HCT116 (cell line): ENCODE results near the gene EXOC5. TPM values are rescaled to one million over a fixed set of nuclear protein-coding genes. Genes with fewer than 3 reads are reported as not detected.

Source experiments
- ATAC-seq: fragments of 200-7000 bp; cut with Tn5 transposase; 2 replicates; pipeline ENCODE4 v1.9.1; 2020; ENCODE audit warnings: mild to moderate bottlenecking, moderate library complexity
- BruUV-seq: library from RNA; stranded (reverse); fragments of 400-500 nt; replicated peaks from 2 replicates; lab custom pipeline; 2021; lab: Mats Ljungman, UMichigan
- CTCF ChIA-PET: fragments of 300-600 bp; sonication (Branson Sonifier 250); formaldehyde crosslinking; loops from one replicate; lab custom pipeline; 2021; ENCODE audit warnings: antibody characterized with exemption; lab: Charles Lee
- POLR2A ChIA-PET: fragments of 300-600, 350-600 bp; sonication (Branson Sonifier 250); formaldehyde crosslinking; loops from one replicate; lab custom pipeline; 2021; ENCODE audit warnings: antibody characterized with exemption; lab: Charles Lee
- RAD21 ChIA-PET, 2 experiments: fragments of 300-600 bp; sonication (Branson Sonifier 250); formaldehyde crosslinking; loops; one replicate each; lab custom pipeline; 2023; ENCODE audit warnings: low total read pairs in 2 of 2; ENCODE audit not compliant: uncharacterized antibody in 2 of 2, unreplicated experiment in 2 of 2, low non-redundant PET in 1 of 2; lab: Charles Lee
- DNase-seq: peaks from one replicate; pipeline ENCODE4 v3.0.0-alpha.2; 2010; ENCODE audit warnings: low read depth, low spot score
- H2AFZ ChIP-seq: fragments of 200-600 bp; shearing (Covaris generic), sonication (generic); 2 replicates; pipeline ENCODE4 v1.6.1; 2017; ENCODE audit warnings: low read depth, mixed run types, mixed read lengths, antibody characterized with exemption, low read length; ENCODE audit not compliant: poor library complexity, severe bottlenecking
- H3K27ac ChIP-seq: 2 replicates; pipeline ENCODE4 v1.5.1; 2012; ENCODE audit warnings: low read depth, low read length
- H3K27me3 ChIP-seq: fragments of 200-600 bp; sonication (generic); 2 replicates; pipeline ENCODE4 v1.6.1; 2016; ENCODE audit warnings: mixed run types, low read length, mixed read lengths; ENCODE audit not compliant: insufficient read depth
- H3K36me3 ChIP-seq, 2 experiments: fragments of 200-500 bp in 1 of 2; fragments of 200-600 bp in 1 of 2; sonication (Bioruptor generic) in 1 of 2; sonication (generic) in 1 of 2; 2 replicates each; pipeline versions ENCODE4 v1.5.1 to v1.6.1; 2014 to 2016; ENCODE audit warnings: low read length in 2 of 2, inconsistent platforms in 1 of 2, mixed read lengths in 1 of 2, mixed run types in 1 of 2; ENCODE audit not compliant: insufficient read depth in 2 of 2, control insufficient read depth in 1 of 2
- H3K4me1 ChIP-seq, 2 experiments: fragments of 200-600 bp in 1 of 2; sonication (generic) in 1 of 2; 2 replicates each; pipeline versions ENCODE4 v1.5.1 to v1.6.1; 2012 to 2017; ENCODE audit warnings: low read length in 2 of 2, inconsistent platforms in 1 of 2, mild to moderate bottlenecking in 1 of 2, mixed read lengths in 1 of 2, mixed run types in 1 of 2, moderate library complexity in 1 of 2; ENCODE audit not compliant: insufficient read depth in 2 of 2, control insufficient read depth in 1 of 2
- H3K4me2 ChIP-seq: fragments of 200-600 bp; sonication (generic); 2 replicates; pipeline ENCODE4 v1.6.1; 2017; ENCODE audit warnings: mixed run types, low read length, mixed read lengths
- H3K4me3 ChIP-seq, 2 experiments: fragments of 200-600 bp in 1 of 2; sonication (generic) in 1 of 2; replicated peaks in 1 of 2; 2 replicates each; pipeline ENCODE4 v1.5.1; 2011 to 2016; ENCODE audit warnings: low read length in 2 of 2, control low read depth in 1 of 2, low read depth in 1 of 2, mild to moderate bottlenecking in 1 of 2, mixed read lengths in 1 of 2, mixed run types in 1 of 2
- H3K79me2 ChIP-seq: fragments of 200-600 bp; sonication (generic); 2 replicates; pipeline ENCODE4 v1.6.1; 2017; ENCODE audit warnings: mild to moderate bottlenecking, mixed run types, low read length, moderate library complexity, mixed read lengths; ENCODE audit not compliant: insufficient read depth
- H3K9ac ChIP-seq: fragments of 200-600 bp; sonication (generic); 2 replicates; pipeline ENCODE4 v1.6.1; 2016; ENCODE audit warnings: low read length, mixed read lengths
- H3K9me2 ChIP-seq: fragments of 200-600 bp; sonication (generic), shearing (Covaris generic); 2 replicates; pipeline ENCODE4 v1.6.1; 2017; ENCODE audit warnings: mixed run types, mild to moderate bottlenecking, moderate library complexity; ENCODE audit not compliant: insufficient read depth
- H3K9me3 ChIP-seq, 2 experiments: fragments of 200-500 bp in 1 of 2; fragments of 200-600 bp in 1 of 2; sonication (Bioruptor generic) in 1 of 2; sonication (generic) in 1 of 2; 2 replicates each; pipeline ENCODE4 v1.6.1; 2014 to 2017; ENCODE audit warnings: low read length in 2 of 2, mixed read lengths in 2 of 2, inconsistent platforms in 1 of 2, low read depth in 1 of 2, mild to moderate bottlenecking in 1 of 2, mixed run types in 1 of 2, moderate library complexity in 1 of 2; ENCODE audit not compliant: control insufficient read depth in 1 of 2, insufficient read depth in 1 of 2
- H4K20me1 ChIP-seq: fragments of 200-600 bp; sonication (generic), shearing (Covaris generic); 2 replicates; pipeline ENCODE4 v1.6.1; 2017; ENCODE audit warnings: mixed run types, mild to moderate bottlenecking, moderate library complexity; ENCODE audit not compliant: insufficient read depth
- CBX3 ChIP-seq: IDR thresholded peaks from 2 replicates; pipeline ENCODE4 v1.6.1; 2012; ENCODE audit warnings: low read depth
- EGR1 ChIP-seq: IDR thresholded peaks from 2 replicates; pipeline ENCODE4 v1.6.1; 2012; ENCODE audit warnings: low read depth
- ELF1 ChIP-seq: IDR thresholded peaks from 2 replicates; pipeline ENCODE4 v1.6.1; 2012; ENCODE audit warnings: low read depth, borderline replicate concordance
- EZH2 ChIP-seq: fragments of 200-600 bp; sonication (generic); IDR thresholded peaks from 2 replicates; pipeline ENCODE4 v1.6.1; 2017; ENCODE audit warnings: antibody characterized with exemption, mixed run types
- EZH2phosphoT487 ChIP-seq: fragments of 200-600 bp; IDR thresholded peaks from 2 replicates; pipeline ENCODE4 v1.6.1; 2018; ENCODE audit warnings: antibody characterized with exemption, borderline replicate concordance
- JUND ChIP-seq: IDR thresholded peaks from 2 replicates; pipeline ENCODE4 v1.6.1; 2012
- POLR2A ChIP-seq: IDR thresholded peaks from 2 replicates; pipeline ENCODE4 v1.7.0; 2011; ENCODE audit warnings: borderline replicate concordance; ENCODE audit not compliant: insufficient read depth, insufficient read length; ENCODE audit errors: extremely low read depth
- POLR2AphosphoS5 ChIP-seq: IDR thresholded peaks from 2 replicates; pipeline ENCODE4 v1.6.1; 2011; ENCODE audit warnings: mild to moderate bottlenecking, low read depth, low read length, moderate library complexity
- RAD21 ChIP-seq: IDR thresholded peaks from 2 replicates; pipeline ENCODE4 v1.6.1; 2012; ENCODE audit warnings: low read depth, mild to moderate bottlenecking
- SIN3A ChIP-seq: IDR thresholded peaks from 2 replicates; pipeline ENCODE4 v1.6.1; 2012; ENCODE audit warnings: low read depth
- SRF ChIP-seq: IDR thresholded peaks from 2 replicates; pipeline ENCODE4 v1.6.1; 2012; ENCODE audit warnings: low read depth
- TCF7L2 ChIP-seq: IDR thresholded peaks from 2 replicates; pipeline ENCODE4 v1.7.0; 2011; ENCODE audit warnings: borderline replicate concordance, inconsistent platforms; ENCODE audit not compliant: insufficient read depth, insufficient read length; ENCODE audit errors: extremely low read depth
- YY1 ChIP-seq: IDR thresholded peaks from 2 replicates; pipeline ENCODE4 v1.6.1; 2011; ENCODE audit warnings: low read length, low read depth, moderate library complexity, mild to moderate bottlenecking; ENCODE audit not compliant: insufficient replicate concordance; ENCODE audit errors: extremely low read depth
- ZFX ChIP-seq: fragments of 450-650 bp; IDR thresholded peaks from 2 replicates; pipeline ENCODE4 v1.6.1; 2017
- ZNF274 ChIP-seq: fragments of 200-500 bp; sonication (Bioruptor generic); IDR thresholded peaks from 2 replicates; pipeline ENCODE4 v1.6.1; 2014; ENCODE audit warnings: mild to moderate bottlenecking, low read depth, low read length, inconsistent platforms
- intact Hi-C: fragments of 100-400 bp; cut with micrococcal nuclease; formaldehyde crosslinking; loops from 2 replicates; pipeline ENCODE4 v1.10.0; 2022
- total RNA-seq: library from RNA; stranded (reverse); gene quantifications from one replicate; pipeline ENCODE4 v1.2.1, GENCODE V29; 2021; ENCODE audit not compliant: unreplicated experiment
- TF ChIP-seq, protein P1 (sequence below): IDR thresholded peaks from 2 replicates; pipeline ENCODE4 v1.6.1; 2012
- TF ChIP-seq, protein P2 (sequence below): IDR thresholded peaks from 2 replicates; pipeline ENCODE4 v1.6.1; 2011; ENCODE audit warnings: mild to moderate bottlenecking, low read length, moderate library complexity; ENCODE audit not compliant: insufficient replicate concordance; ENCODE audit errors: extremely low read depth
- TF ChIP-seq, protein P3 (sequence below): IDR thresholded peaks from 2 replicates; pipeline ENCODE4 v1.6.1; 2012; ENCODE audit warnings: low read depth
- TF ChIP-seq, protein P4 (sequence below): IDR thresholded peaks from 2 replicates; pipeline ENCODE4 v1.6.1; 2012

Gene EXOC5
- total RNA-seq, 1 experiment from 2014 or later: 54.2 TPM

DNA sequence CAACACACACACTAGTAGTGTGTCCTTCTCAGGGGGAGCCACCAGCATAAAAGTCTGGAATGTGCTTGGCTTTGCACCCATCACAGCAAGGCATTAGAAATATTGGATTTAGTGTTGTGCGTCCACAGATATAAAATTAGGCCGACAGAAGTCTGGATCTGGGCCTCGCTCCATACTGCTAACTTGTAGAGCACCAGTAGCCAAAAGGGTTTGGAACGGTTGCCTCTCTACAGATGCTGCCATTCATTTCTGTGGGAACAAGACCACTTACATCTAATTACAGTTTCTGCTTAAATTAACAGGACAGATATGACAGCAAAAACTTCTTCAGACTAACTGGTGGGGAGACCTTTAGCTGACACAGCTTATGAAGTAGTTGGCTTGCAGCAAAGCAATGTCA lies 94.2 kb downstream of the EXOC5 start:
- intact Hi-C loops: loop anchor here (10.0 kb wide), 1 partner anchor 230 kb away; no protein-coding TSS in a partner anchor
- Histone ChIP-seq H3K9me2 (no peaks in the 10 kb centered on the region), H2AFZ (no peak overlapping the region), H3K4me3 (no peak overlapping the region), H3K4me1 (no peaks in the 10 kb centered on the region), H3K27ac (no peak overlapping the region), H4K20me1 (no peaks in the 10 kb centered on the region), H3K9ac (no peak overlapping the region), H3K36me3 (no peaks in the 10 kb centered on the region), H3K9me3 (no peaks in the 10 kb centered on the region), H3K27me3 (peaks cover 14% of the 10 kb centered on the region; the same call in 1 of the 2 replicates), H3K4me2 (no peak overlapping the region), H3K79me2 (no peaks in the 10 kb centered on the region)
- BruUV-seq: no TSS peak
- ChIA-PET POLR2A (no interaction called here), RAD21 (no interaction called here), CTCF (no interaction called here)
- DNase-seq (no peak), ATAC-seq (no peak)
- no peak for TF ChIP-seq TCF7L2
- TF ChIP-seq ZFX: no peak
- TF ChIP-seq EZH2: no peak
- no peak for TF ChIP-seq ELF1
- TF ChIP-seq POLR2A: no peak
- no peak for TF ChIP-seq YY1
- TF ChIP-seq, protein P1, sequence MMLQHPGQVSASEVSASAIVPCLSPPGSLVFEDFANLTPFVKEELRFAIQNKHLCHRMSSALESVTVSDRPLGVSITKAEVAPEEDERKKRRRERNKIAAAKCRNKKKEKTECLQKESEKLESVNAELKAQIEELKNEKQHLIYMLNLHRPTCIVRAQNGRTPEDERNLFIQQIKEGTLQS: no peak
- no peak for TF ChIP-seq EZH2phosphoT487
- no peak for TF ChIP-seq ZNF274
- TF ChIP-seq, protein P2, sequence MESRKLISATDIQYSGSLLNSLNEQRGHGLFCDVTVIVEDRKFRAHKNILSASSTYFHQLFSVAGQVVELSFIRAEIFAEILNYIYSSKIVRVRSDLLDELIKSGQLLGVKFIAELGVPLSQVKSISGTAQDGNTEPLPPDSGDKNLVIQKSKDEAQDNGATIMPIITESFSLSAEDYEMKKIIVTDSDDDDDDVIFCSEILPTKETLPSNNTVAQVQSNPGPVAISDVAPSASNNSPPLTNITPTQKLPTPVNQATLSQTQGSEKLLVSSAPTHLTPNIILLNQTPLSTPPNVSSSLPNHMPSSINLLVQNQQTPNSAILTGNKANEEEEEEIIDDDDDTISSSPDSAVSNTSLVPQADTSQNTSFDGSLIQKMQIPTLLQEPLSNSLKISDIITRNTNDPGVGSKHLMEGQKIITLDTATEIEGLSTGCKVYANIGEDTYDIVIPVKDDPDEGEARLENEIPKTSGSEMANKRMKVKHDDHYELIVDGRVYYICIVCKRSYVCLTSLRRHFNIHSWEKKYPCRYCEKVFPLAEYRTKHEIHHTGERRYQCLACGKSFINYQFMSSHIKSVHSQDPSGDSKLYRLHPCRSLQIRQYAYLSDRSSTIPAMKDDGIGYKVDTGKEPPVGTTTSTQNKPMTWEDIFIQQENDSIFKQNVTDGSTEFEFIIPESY: no peak
- no peak for TF ChIP-seq CBX3
- TF ChIP-seq RAD21: no peak
- TF ChIP-seq, protein P3, sequence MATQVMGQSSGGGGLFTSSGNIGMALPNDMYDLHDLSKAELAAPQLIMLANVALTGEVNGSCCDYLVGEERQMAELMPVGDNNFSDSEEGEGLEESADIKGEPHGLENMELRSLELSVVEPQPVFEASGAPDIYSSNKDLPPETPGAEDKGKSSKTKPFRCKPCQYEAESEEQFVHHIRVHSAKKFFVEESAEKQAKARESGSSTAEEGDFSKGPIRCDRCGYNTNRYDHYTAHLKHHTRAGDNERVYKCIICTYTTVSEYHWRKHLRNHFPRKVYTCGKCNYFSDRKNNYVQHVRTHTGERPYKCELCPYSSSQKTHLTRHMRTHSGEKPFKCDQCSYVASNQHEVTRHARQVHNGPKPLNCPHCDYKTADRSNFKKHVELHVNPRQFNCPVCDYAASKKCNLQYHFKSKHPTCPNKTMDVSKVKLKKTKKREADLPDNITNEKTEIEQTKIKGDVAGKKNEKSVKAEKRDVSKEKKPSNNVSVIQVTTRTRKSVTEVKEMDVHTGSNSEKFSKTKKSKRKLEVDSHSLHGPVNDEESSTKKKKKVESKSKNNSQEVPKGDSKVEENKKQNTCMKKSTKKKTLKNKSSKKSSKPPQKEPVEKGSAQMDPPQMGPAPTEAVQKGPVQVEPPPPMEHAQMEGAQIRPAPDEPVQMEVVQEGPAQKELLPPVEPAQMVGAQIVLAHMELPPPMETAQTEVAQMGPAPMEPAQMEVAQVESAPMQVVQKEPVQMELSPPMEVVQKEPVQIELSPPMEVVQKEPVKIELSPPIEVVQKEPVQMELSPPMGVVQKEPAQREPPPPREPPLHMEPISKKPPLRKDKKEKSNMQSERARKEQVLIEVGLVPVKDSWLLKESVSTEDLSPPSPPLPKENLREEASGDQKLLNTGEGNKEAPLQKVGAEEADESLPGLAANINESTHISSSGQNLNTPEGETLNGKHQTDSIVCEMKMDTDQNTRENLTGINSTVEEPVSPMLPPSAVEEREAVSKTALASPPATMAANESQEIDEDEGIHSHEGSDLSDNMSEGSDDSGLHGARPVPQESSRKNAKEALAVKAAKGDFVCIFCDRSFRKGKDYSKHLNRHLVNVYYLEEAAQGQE: no peak
- no peak for TF ChIP-seq SIN3A
- TF ChIP-seq POLR2AphosphoS5: no peak
- TF ChIP-seq EGR1: no peak
- TF ChIP-seq, protein P4, sequence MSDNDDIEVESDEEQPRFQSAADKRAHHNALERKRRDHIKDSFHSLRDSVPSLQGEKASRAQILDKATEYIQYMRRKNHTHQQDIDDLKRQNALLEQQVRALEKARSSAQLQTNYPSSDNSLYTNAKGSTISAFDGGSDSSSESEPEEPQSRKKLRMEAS: no peak
- no peak for TF ChIP-seq SRF
- no peak for TF ChIP-seq JUND
